Measurements from ENCODE around the gene TNFAIP2.

Gene TNFAIP2, protein sequence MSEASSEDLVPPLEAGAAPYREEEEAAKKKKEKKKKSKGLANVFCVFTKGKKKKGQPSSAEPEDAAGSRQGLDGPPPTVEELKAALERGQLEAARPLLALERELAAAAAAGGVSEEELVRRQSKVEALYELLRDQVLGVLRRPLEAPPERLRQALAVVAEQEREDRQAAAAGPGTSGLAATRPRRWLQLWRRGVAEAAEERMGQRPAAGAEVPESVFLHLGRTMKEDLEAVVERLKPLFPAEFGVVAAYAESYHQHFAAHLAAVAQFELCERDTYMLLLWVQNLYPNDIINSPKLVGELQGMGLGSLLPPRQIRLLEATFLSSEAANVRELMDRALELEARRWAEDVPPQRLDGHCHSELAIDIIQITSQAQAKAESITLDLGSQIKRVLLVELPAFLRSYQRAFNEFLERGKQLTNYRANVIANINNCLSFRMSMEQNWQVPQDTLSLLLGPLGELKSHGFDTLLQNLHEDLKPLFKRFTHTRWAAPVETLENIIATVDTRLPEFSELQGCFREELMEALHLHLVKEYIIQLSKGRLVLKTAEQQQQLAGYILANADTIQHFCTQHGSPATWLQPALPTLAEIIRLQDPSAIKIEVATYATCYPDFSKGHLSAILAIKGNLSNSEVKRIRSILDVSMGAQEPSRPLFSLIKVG

DNA sequence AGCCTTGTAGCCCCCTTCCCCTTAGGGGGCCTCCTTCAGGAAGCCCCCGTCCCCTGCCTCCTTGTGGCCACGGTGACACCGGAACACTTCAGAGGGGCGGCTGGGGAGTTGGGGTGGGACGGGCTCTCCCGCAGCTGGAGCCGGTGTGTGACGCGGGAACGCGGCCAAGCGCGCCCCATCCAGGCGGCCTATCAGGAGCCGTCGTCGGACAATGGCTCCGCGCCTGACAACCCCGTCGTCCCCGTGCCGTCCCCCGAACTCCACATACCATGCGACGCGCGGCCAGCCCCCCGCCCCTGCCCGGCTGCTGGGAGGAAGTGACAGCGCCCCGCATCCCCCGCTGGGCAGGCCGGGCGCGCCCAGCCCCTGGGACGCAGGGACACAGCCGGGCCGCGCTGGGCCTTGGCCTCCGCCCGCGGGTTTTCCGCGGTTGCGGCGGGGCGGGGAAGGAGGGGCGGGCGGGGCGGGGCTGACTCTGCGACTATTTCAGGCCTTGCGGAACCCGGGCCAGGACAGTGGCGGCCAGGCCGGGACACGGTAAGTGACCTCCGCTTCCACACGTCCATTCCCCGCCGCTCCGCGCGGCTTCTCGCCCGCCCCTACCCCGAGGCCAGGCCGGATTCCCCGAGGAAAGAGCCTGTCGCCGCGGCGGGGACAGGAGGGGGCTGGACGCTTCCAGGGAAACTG lies at the start of gene TNFAIP2:
Gene TNFAIP2 (plus strand): TSS at position 515 of the 687 bp plus-strand sequence. CDS start 2,997 bp downstream, outside the sequence.
- H3K4me3 ChIP-seq (ENCODE audit: low read length, poor library complexity, severe bottlenecking), result no peak within 1 kb of the TSS
- H4K20me1 ChIP-seq (ENCODE audit: insufficient read depth, low read length, poor library complexity, severe bottlenecking), result no peaks in the 10 kb centered on the region
- H3K9ac ChIP-seq (ENCODE audit: low read depth, low read length, poor library complexity, severe bottlenecking), result no peak within 1 kb of the TSS
- H3F3A ChIP-seq (ENCODE audit: low read depth), result no peaks in the 10 kb centered on the region
- no peaks in the 10 kb centered on the region for H3K4me1 ChIP-seq (ENCODE audit: insufficient read depth, low read length, poor library complexity, severe bottlenecking)
- H2AFZ ChIP-seq (ENCODE audit: low read length), result peak within 1 kb of the TSS; percentile 43; the same call in 1 of the 2 replicates
- H3K36me3 ChIP-seq (ENCODE audit: insufficient read depth, low read length), result no peaks in the 10 kb centered on the region
- TF ChIP-seq, protein P1, sequence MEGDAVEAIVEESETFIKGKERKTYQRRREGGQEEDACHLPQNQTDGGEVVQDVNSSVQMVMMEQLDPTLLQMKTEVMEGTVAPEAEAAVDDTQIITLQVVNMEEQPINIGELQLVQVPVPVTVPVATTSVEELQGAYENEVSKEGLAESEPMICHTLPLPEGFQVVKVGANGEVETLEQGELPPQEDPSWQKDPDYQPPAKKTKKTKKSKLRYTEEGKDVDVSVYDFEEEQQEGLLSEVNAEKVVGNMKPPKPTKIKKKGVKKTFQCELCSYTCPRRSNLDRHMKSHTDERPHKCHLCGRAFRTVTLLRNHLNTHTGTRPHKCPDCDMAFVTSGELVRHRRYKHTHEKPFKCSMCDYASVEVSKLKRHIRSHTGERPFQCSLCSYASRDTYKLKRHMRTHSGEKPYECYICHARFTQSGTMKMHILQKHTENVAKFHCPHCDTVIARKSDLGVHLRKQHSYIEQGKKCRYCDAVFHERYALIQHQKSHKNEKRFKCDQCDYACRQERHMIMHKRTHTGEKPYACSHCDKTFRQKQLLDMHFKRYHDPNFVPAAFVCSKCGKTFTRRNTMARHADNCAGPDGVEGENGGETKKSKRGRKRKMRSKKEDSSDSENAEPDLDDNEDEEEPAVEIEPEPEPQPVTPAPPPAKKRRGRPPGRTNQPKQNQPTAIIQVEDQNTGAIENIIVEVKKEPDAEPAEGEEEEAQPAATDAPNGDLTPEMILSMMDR (conservative IDR thresholded peaks at IDR 0.05; ENCODE audit: low read length), result no peak
- no peak for TF ChIP-seq EZH2phosphoT487 (IDR thresholded peaks at IDR 0.05; ENCODE audit: borderline replicate concordance)
- no peaks in the 10 kb centered on the region for H3K9me2 ChIP-seq (replicated peaks; ENCODE audit: low read depth, low read length)
- H3K9me3 ChIP-seq (ENCODE audit: insufficient read depth, low read depth, low read length), result no peaks in the 10 kb centered on the region
- no peaks in the 10 kb centered on the region for H3K27me3 ChIP-seq (ENCODE audit: insufficient read depth, low read length, poor library complexity, severe bottlenecking)
- no peaks in the 10 kb centered on the region for H3K79me2 ChIP-seq (ENCODE audit: insufficient read depth, low read length)
- H3K4me2 ChIP-seq (ENCODE audit: low read depth, low read length, poor library complexity, severe bottlenecking), result peak within 1 kb of the TSS; percentile 37

DNA sequence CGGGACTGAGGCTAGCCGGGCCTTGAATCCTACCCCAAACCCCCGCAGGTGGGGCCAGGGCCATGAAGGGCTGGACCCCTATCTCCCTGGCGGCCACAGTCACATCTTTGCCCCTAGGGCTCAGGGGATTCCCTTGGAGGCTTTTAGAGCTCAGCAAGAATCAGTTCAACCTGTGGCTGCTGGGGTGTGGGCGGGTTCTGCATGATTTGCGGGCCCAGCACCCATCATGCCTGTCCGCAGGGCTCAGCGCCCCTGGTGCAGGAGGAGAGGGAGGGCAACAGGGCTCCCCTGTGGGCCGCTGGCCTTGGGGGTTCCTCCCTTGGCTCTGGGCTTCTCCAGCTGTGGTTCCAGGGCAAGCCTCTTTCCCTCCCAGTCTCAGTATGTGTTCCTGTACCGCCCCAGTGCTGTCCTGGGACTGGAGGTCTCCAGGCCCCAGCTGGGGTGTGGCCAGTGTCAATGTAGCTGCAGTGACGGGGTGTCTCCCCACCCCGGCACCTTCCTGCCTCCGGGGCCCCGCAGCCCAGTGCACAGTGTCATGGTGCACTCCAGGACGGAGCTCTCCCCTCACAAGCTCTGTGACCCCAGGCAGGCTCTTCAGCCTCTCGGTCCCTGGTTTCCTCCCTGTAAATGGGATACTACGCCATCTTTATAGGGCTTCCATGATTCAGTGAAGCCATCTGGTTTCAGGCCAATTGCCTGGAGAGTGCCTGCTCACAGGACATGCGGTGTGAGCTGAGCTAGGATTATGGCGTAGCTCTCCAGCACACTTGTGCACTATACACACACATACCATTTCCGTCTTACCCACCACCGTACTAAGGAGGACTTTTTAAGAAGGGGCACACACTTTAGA lies 49.2 kb upstream of the TNFAIP2 start:
- H3K36me3 ChIP-seq (ENCODE audit: insufficient read depth, low read length), result no peaks in the 10 kb centered on the region
- H3K9me2 ChIP-seq (replicated peaks; ENCODE audit: low read depth, low read length), result no peaks in the 10 kb centered on the region
- no peak overlapping the region for H3K4me3 ChIP-seq (ENCODE audit: low read length, poor library complexity, severe bottlenecking)
- H3K4me1 ChIP-seq (ENCODE audit: insufficient read depth, low read length, poor library complexity, severe bottlenecking), result no peaks in the 10 kb centered on the region
- H4K20me1 ChIP-seq (ENCODE audit: insufficient read depth, low read length, poor library complexity, severe bottlenecking), result no peaks in the 10 kb centered on the region
- H3K79me2 ChIP-seq (ENCODE audit: insufficient read depth, low read length), result no peaks in the 10 kb centered on the region
- H3K9me3 ChIP-seq (ENCODE audit: insufficient read depth, low read depth, low read length), result no peaks in the 10 kb centered on the region
- no peak overlapping the region for H2AFZ ChIP-seq (ENCODE audit: low read length)
- H3F3A ChIP-seq (ENCODE audit: low read depth), result no peaks in the 10 kb centered on the region
- H3K27me3 ChIP-seq (ENCODE audit: insufficient read depth, low read length, poor library complexity, severe bottlenecking), result no peaks in the 10 kb centered on the region
- H3K4me2 ChIP-seq (ENCODE audit: low read depth, low read length, poor library complexity, severe bottlenecking), result no peak overlapping the region
- TF ChIP-seq, protein P1 (conservative IDR thresholded peaks at IDR 0.05; ENCODE audit: low read length), result no peak
- TF ChIP-seq EZH2phosphoT487 (IDR thresholded peaks at IDR 0.05; ENCODE audit: borderline replicate concordance), result no peak
- H3K9ac ChIP-seq (ENCODE audit: low read depth, low read length, poor library complexity, severe bottlenecking), result no peak overlapping the region

DNA sequence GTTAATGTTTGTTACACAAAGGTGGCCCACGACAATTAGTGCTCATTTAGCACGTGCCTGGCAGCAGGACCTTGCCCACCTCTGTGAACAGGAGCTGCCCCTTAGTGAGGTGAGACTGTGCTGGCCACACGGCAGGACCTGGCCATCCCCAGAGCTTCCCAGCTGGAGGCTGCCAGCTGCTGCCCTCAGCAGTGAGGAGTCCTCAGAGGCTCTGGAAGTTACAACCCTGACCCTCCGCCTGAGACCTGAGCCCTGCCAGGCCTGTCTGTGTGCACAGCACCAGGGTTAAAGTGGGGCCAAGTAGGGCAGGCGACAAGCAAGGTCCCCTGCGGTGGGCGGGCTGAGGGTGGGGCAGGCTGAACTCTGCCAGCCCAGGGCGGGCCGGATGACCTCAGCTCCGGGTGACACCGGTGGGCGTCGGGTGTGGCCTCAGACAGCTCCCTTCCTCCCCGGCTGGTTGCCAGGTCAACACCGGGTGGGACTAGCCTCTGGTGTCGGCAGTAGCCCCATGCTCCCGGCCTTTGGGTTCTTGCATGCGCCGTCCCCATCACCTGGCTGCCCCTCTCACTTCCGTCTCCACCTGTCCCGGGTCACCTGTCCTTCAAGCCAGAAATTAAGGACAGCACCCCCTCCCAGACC lies 48.4 kb upstream of the TNFAIP2 start:
- no peaks in the 10 kb centered on the region for H4K20me1 ChIP-seq (ENCODE audit: insufficient read depth, low read length, poor library complexity, severe bottlenecking)
- TF ChIP-seq, protein P1 (conservative IDR thresholded peaks at IDR 0.05; ENCODE audit: low read length), result no peak
- peak overlapping the region; percentile 64 for H3K4me2 ChIP-seq (ENCODE audit: low read depth, low read length, poor library complexity, severe bottlenecking)
- no peaks in the 10 kb centered on the region for H3K36me3 ChIP-seq (ENCODE audit: insufficient read depth, low read length)
- no peaks in the 10 kb centered on the region for H3K27me3 ChIP-seq (ENCODE audit: insufficient read depth, low read length, poor library complexity, severe bottlenecking)
- no peaks in the 10 kb centered on the region for H3K4me1 ChIP-seq (ENCODE audit: insufficient read depth, low read length, poor library complexity, severe bottlenecking)
- no peaks in the 10 kb centered on the region for H3K9me2 ChIP-seq (replicated peaks; ENCODE audit: low read depth, low read length)
- H3F3A ChIP-seq (ENCODE audit: low read depth), result no peaks in the 10 kb centered on the region
- no peaks in the 10 kb centered on the region for H3K9me3 ChIP-seq (ENCODE audit: insufficient read depth, low read depth, low read length)
- no peak overlapping the region for H3K4me3 ChIP-seq (ENCODE audit: low read length, poor library complexity, severe bottlenecking)
- peak overlapping the region; percentile 73; the same call in 1 of the 2 replicates for H2AFZ ChIP-seq (ENCODE audit: low read length)
- H3K9ac ChIP-seq (ENCODE audit: low read depth, low read length, poor library complexity, severe bottlenecking), result no peak overlapping the region
- no peaks in the 10 kb centered on the region for H3K79me2 ChIP-seq (ENCODE audit: insufficient read depth, low read length)

All from Loucy (cell line).